ENCODE data around the gene RHBDF2. TPM values are rescaled to one million over a fixed set of nuclear protein-coding genes. Genes with fewer than 3 reads are reported as not detected.

The RHBDF2 gene
- total RNA-seq, 1 experiment from 2014 or later: 19.7 TPM

GRCh38 chr17:76536511-76537287 lies 35.5 kb upstream of the RHBDF2 start:
- Histone ChIP-seq H2AFZ (ENCODE audit: low read length) (no peak overlapping the region), H3K56ac (ENCODE audit: insufficient read length, low read depth, low read length) (no peak overlapping the region), H3K79me1 (ENCODE audit: insufficient read depth, low read depth, low read length, poor library complexity, severe bottlenecking) (no peaks in the 10 kb centered on the region), H4K8ac (replicated peaks; ENCODE audit: insufficient read length, low read depth, low read length) (no peak overlapping the region), H3K4me1 (ENCODE audit: insufficient read depth, low read length) (peaks cover 2% of the 10 kb centered on the region; the same call in 1 of the 2 replicates), H4K5ac (ENCODE audit: insufficient read length, low read depth, low read length) (no peak overlapping the region), H4K20me1 (ENCODE audit: control insufficient read depth, insufficient read depth, insufficient read length) (peaks cover 4% of the 10 kb centered on the region), H2BK12ac (ENCODE audit: insufficient read length, low read depth, low read length) (no peak overlapping the region), H2BK20ac (ENCODE audit: low read depth, low read length, poor library complexity, severe bottlenecking) (no peak overlapping the region), H3K18ac (ENCODE audit: insufficient read length, low read depth, low read length) (no peak overlapping the region), H3K9me3 (ENCODE audit: control insufficient read depth, low read depth, low read length) (no peaks in the 10 kb centered on the region), H2BK15ac (ENCODE audit: low read depth, low read length) (no peak overlapping the region), H3K23ac (ENCODE audit: insufficient read length, low read depth, low read length) (no peak overlapping the region), H2BK120ac (ENCODE audit: low read depth, low read length, poor library complexity, severe bottlenecking) (no peak overlapping the region), H2BK5ac (ENCODE audit: insufficient read length, low read length) (no peak overlapping the region), H3K27ac (ENCODE audit: insufficient read length, low read depth, low read length) (no peak overlapping the region), H3K9ac (ENCODE audit: extremely low read depth, insufficient read length, low read length) (no peak overlapping the region), H3K4ac (ENCODE audit: low read depth, low read length) (no peak overlapping the region), H2AK5ac (ENCODE audit: insufficient read length, low read length) (no peak overlapping the region), H3K27me3 (ENCODE audit: insufficient read depth, low read length) (peaks cover 20% of the 10 kb centered on the region; the same call in 1 of the 2 replicates), H3T11ph (ENCODE audit: low read length) (no peak overlapping the region), H3K14ac (ENCODE audit: insufficient read depth, low read length) (peak overlapping the region; percentile 53; the same call in 1 of the 2 replicates), H3K4me2 (ENCODE audit: insufficient read depth, insufficient read length, low read length) (peak overlapping the region; percentile 70), H3K23me2 (ENCODE audit: insufficient read length, low read depth, low read length, poor library complexity, severe bottlenecking) (peaks cover 11% of the 10 kb centered on the region), H3K79me2 (ENCODE audit: insufficient read depth, low read length) (no peaks in the 10 kb centered on the region), H4K91ac (ENCODE audit: insufficient read length, low read depth, low read length) (no peak overlapping the region)
- no peaks in the 10 kb centered on the region for H3K36me3 Mint-ChIP-seq (ENCODE audit: insufficient read depth in 1 of 3, low read depth in 3 of 3)
- H3K27ac Mint-ChIP-seq: peak overlapping the region in 1 of 3 experiments; percentile 74; a peak in 1 of 7 replicates
- WGBS (ENCODE audit: extremely low coverage, insufficient read length, low lambda C conversion rate): no CpG with 5 or more reads among the region's 25 CpGs
- H3K9me3 Mint-ChIP-seq: no peaks in the 10 kb centered on the region
- TF ChIP-seq CTCF (conservative IDR thresholded peaks at IDR 0.05): no peak
- DNase-seq: no peak
- H3K4me1 Mint-ChIP-seq: peaks cover 21 to 36% of the 10 kb centered on the region in 2 experiments
- H3K4me3 Mint-ChIP-seq: peak overlapping the region; percentile 67 to 73
- H3K27me3 Mint-ChIP-seq (ENCODE audit: low read depth): peaks cover 67% of the 10 kb centered on the region

Data from H9 (cell line).